ENCODE measurements around the gene ZNF277.
A peak's percentile ranks its signal among the peaks of the same experiment; 100 is the strongest.

ZNF277 gene

DNA sequence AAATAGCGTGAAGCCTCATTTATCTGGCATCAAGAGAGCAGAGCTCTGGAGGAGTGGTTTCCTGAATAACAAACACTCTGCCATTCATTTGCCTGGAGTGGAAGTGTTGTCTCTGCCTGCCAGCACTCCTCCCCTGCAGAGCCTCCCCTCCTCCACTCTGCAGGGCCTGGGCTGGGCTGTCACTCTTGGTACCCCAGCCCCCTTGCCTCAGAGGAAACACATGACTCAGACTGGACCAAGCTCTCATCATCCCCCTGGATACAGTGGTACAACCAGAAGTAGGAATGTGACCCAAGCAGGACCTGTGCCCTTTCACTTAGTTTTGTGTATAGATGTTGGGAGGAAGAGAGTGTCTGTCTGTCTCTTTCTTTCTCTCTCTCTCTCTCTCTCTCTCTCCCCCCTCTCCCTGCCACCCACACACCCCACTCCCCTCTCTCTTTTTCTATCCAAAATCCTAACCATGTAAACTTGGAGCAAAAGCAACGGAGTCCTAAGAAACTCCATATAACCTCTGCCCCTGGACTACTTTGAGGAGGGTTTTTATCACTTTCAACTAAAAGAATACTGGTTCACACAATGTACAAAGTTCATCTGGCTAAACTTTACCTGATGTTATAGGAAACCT is 44.2 kb upstream of the ZNF277 start (continued):
- TF ChIP-seq WT1 (tag by site-specific recombination; IDR thresholded peaks at IDR 0.05) (peak; percentile 64; the same call in 1 of the 2 replicates), TRIM28 (IDR thresholded peaks at IDR 0.05; ENCODE audit: borderline replicate concordance, low read length) (peak; percentile 77), HOXD13 (CRISPR knock-in tag; IDR thresholded peaks at IDR 0.05; ENCODE audit: borderline replicate concordance) (no peak), ZNF626 (tag by site-specific recombination; IDR thresholded peaks at IDR 0.05) (no peak), ZIC2 (tag by site-specific recombination; IDR thresholded peaks at IDR 0.05) (peak; percentile 80), ZNF239 (tag by site-specific recombination; IDR thresholded peaks at IDR 0.05) (no peak), PRDM1 (tag by site-specific recombination; IDR thresholded peaks at IDR 0.05) (peak; percentile 45; the same call in 1 of the 2 replicates), ZNF621 (tag by site-specific recombination; IDR thresholded peaks at IDR 0.05) (no peak), ZFP3 (tag by site-specific recombination; IDR thresholded peaks at IDR 0.05; ENCODE audit: low read depth) (no peak), BCL11B (tag by site-specific recombination; IDR thresholded peaks at IDR 0.05; ENCODE audit: low read depth) (no peak), BCL11A (tag by site-specific recombination; IDR thresholded peaks at IDR 0.05; ENCODE audit: low read depth) (no peak), ZNF707 (tag by site-specific recombination; IDR thresholded peaks at IDR 0.05) (no peak), SP3 (tag by site-specific recombination; IDR thresholded peaks at IDR 0.05) (no peak), ZFHX2 (tag by site-specific recombination; conservative IDR thresholded peaks at IDR 0.05) (peak; percentile 54; the same call in 1 of the 2 replicates), ZNF433 (tag by site-specific recombination; IDR thresholded peaks at IDR 0.05; ENCODE audit: low read depth) (no peak), EGR2 (tag by site-specific recombination; IDR thresholded peaks at IDR 0.05; ENCODE audit: low read depth) (0 out of 2 replicates have a peak, but pooled peaks have one; percentile 32), ZNF561 (tag by site-specific recombination; IDR thresholded peaks at IDR 0.05; ENCODE audit: borderline replicate concordance) (peak; percentile 48; the same call in 1 of the 2 replicates), ZBTB20 (tag by site-specific recombination; IDR thresholded peaks at IDR 0.05) (peak; percentile 39; the same call in 1 of the 2 replicates), ZNF214 (tag by site-specific recombination; IDR thresholded peaks at IDR 0.05; ENCODE audit: borderline replicate concordance) (no peak), ZNF660 (tag by site-specific recombination; IDR thresholded peaks at IDR 0.05) (peak; percentile 29; the same call in 1 of the 2 replicates)
- TF ChIP-seq, protein P1, sequence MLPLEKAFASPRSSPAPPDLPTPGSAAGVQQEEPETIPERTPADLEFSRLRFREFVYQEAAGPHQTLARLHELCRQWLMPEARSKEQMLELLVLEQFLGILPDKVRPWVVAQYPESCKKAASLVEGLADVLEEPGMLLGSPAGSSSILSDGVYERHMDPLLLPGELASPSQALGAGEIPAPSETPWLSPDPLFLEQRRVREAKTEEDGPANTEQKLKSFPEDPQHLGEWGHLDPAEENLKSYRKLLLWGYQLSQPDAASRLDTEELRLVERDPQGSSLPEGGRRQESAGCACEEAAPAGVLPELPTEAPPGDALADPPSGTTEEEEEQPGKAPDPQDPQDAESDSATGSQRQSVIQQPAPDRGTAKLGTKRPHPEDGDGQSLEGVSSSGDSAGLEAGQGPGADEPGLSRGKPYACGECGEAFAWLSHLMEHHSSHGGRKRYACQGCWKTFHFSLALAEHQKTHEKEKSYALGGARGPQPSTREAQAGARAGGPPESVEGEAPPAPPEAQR (tag by site-specific recombination; IDR thresholded peaks at IDR 0.05) = no peak
- TF ChIP-seq, protein P2, sequence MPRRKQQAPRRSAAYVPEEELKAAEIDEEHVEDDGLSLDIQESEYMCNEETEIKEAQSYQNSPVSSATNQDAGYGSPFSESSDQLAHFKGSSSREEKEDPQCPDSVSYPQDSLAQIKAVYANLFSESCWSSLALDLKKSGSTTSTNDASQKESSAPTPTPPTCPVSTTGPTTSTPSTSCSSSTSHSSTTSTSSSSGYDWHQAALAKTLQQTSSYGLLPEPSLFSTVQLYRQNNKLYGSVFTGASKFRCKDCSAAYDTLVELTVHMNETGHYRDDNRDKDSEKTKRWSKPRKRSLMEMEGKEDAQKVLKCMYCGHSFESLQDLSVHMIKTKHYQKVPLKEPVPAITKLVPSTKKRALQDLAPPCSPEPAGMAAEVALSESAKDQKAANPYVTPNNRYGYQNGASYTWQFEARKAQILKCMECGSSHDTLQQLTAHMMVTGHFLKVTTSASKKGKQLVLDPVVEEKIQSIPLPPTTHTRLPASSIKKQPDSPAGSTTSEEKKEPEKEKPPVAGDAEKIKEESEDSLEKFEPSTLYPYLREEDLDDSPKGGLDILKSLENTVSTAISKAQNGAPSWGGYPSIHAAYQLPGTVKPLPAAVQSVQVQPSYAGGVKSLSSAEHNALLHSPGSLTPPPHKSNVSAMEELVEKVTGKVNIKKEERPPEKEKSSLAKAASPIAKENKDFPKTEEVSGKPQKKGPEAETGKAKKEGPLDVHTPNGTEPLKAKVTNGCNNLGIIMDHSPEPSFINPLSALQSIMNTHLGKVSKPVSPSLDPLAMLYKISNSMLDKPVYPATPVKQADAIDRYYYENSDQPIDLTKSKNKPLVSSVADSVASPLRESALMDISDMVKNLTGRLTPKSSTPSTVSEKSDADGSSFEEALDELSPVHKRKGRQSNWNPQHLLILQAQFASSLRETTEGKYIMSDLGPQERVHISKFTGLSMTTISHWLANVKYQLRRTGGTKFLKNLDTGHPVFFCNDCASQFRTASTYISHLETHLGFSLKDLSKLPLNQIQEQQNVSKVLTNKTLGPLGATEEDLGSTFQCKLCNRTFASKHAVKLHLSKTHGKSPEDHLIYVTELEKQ (tag by site-specific recombination; IDR thresholded peaks at IDR 0.05; ENCODE audit: borderline replicate concordance) = no peak
- TF ChIP-seq, protein P3, sequence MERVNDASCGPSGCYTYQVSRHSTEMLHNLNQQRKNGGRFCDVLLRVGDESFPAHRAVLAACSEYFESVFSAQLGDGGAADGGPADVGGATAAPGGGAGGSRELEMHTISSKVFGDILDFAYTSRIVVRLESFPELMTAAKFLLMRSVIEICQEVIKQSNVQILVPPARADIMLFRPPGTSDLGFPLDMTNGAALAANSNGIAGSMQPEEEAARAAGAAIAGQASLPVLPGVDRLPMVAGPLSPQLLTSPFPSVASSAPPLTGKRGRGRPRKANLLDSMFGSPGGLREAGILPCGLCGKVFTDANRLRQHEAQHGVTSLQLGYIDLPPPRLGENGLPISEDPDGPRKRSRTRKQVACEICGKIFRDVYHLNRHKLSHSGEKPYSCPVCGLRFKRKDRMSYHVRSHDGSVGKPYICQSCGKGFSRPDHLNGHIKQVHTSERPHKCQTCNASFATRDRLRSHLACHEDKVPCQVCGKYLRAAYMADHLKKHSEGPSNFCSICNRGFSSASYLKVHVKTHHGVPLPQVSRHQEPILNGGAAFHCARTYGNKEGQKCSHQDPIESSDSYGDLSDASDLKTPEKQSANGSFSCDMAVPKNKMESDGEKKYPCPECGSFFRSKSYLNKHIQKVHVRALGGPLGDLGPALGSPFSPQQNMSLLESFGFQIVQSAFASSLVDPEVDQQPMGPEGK (tag by site-specific recombination; IDR thresholded peaks at IDR 0.05) = peak; percentile 88
- TF ChIP-seq, protein P4, sequence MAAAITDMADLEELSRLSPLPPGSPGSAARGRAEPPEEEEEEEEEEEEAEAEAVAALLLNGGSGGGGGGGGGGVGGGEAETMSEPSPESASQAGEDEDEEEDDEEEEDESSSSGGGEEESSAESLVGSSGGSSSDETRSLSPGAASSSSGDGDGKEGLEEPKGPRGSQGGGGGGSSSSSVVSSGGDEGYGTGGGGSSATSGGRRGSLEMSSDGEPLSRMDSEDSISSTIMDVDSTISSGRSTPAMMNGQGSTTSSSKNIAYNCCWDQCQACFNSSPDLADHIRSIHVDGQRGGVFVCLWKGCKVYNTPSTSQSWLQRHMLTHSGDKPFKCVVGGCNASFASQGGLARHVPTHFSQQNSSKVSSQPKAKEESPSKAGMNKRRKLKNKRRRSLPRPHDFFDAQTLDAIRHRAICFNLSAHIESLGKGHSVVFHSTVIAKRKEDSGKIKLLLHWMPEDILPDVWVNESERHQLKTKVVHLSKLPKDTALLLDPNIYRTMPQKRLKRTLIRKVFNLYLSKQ (tag by site-specific recombination; IDR thresholded peaks at IDR 0.05; ENCODE audit: borderline replicate concordance) = no peak
- TF ChIP-seq, protein P5, sequence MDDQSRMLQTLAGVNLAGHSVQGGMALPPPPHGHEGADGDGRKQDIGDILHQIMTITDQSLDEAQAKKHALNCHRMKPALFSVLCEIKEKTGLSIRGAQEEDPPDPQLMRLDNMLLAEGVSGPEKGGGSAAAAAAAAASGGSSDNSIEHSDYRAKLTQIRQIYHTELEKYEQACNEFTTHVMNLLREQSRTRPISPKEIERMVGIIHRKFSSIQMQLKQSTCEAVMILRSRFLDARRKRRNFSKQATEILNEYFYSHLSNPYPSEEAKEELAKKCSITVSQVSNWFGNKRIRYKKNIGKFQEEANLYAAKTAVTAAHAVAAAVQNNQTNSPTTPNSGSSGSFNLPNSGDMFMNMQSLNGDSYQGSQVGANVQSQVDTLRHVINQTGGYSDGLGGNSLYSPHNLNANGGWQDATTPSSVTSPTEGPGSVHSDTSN (CRISPR knock-in tag; IDR thresholded peaks at IDR 0.05) = no peak
- TF ChIP-seq, protein P6, sequence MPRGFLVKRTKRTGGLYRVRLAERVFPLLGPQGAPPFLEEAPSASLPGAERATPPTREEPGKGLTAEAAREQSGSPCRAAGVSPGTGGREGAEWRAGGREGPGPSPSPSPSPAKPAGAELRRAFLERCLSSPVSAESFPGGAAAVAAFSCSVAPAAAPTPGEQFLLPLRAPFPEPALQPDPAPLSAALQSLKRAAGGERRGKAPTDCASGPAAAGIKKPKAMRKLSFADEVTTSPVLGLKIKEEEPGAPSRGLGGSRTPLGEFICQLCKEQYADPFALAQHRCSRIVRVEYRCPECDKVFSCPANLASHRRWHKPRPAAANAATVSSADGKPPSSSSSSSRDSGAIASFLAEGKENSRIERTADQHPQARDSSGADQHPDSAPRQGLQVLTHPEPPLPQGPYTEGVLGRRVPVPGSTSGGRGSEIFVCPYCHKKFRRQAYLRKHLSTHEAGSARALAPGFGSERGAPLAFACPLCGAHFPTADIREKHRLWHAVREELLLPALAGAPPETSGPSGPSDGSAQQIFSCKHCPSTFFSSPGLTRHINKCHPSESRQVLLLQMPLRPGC (tag by site-specific recombination; IDR thresholded peaks at IDR 0.05) = no peak
- TF ChIP-seq, protein P7, sequence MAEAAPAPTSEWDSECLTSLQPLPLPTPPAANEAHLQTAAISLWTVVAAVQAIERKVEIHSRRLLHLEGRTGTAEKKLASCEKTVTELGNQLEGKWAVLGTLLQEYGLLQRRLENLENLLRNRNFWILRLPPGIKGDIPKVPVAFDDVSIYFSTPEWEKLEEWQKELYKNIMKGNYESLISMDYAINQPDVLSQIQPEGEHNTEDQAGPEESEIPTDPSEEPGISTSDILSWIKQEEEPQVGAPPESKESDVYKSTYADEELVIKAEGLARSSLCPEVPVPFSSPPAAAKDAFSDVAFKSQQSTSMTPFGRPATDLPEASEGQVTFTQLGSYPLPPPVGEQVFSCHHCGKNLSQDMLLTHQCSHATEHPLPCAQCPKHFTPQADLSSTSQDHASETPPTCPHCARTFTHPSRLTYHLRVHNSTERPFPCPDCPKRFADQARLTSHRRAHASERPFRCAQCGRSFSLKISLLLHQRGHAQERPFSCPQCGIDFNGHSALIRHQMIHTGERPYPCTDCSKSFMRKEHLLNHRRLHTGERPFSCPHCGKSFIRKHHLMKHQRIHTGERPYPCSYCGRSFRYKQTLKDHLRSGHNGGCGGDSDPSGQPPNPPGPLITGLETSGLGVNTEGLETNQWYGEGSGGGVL (tag by site-specific recombination; IDR thresholded peaks at IDR 0.05) = peak; percentile 86
